DOHH2 (cell line): ENCODE results near the gene C1orf116.

Source experiments
- H3F3A ChIP-seq: fragments of 200-600 bp; sonication (generic), shearing (Covaris generic); 2 replicates; pipeline ENCODE4 v1.6.0; 2016; ENCODE audit warnings: antibody characterized with exemption, mild to moderate bottlenecking; ENCODE audit not compliant: control insufficient read depth, insufficient read depth
- H3K27ac ChIP-seq: fragments of 200-600 bp; sonication (generic); 2 replicates; pipeline ENCODE4 v1.5.1; 2014; ENCODE audit warnings: low read depth, mild to moderate bottlenecking, low read length, moderate library complexity
- H3K27me3 ChIP-seq: fragments of 200-600 bp; sonication (generic); 2 replicates; pipeline ENCODE4 v1.6.1; 2014; ENCODE audit warnings: mild to moderate bottlenecking, low read length, mixed read lengths; ENCODE audit not compliant: control insufficient read depth
- H3K36me3 ChIP-seq: fragments of 200-600 bp; sonication (generic); 2 replicates; pipeline ENCODE4 v1.6.1; 2014; ENCODE audit warnings: mild to moderate bottlenecking, low read length, moderate library complexity, mixed read lengths; ENCODE audit not compliant: control insufficient read depth
- H3K4me1 ChIP-seq: fragments of 200-600 bp; sonication (generic); 2 replicates; pipeline ENCODE4 v1.6.1; 2014; ENCODE audit warnings: mild to moderate bottlenecking, low read length, mixed read lengths; ENCODE audit not compliant: control insufficient read depth
- H3K4me2 ChIP-seq: fragments of 200-600 bp; sonication (generic); 2 replicates; pipeline ENCODE4 v1.6.0; 2014; ENCODE audit warnings: mild to moderate bottlenecking, low read length, moderate library complexity
- H3K4me3 ChIP-seq: fragments of 200-600 bp; sonication (generic); 2 replicates; pipeline ENCODE4 v1.5.1; 2014; ENCODE audit warnings: mild to moderate bottlenecking, low read length, mixed read lengths
- H3K79me2 ChIP-seq: fragments of 200-600 bp; sonication (generic); 2 replicates; pipeline ENCODE4 v1.6.1; 2014; ENCODE audit warnings: mild to moderate bottlenecking, low read length, mixed read lengths; ENCODE audit not compliant: control insufficient read depth
- H3K9me2 ChIP-seq: fragments of 200-600 bp; sonication (generic); replicated peaks from 2 replicates; pipeline ENCODE4 v1.6.1; 2014; ENCODE audit warnings: mild to moderate bottlenecking, low read length, mixed read lengths; ENCODE audit not compliant: control insufficient read depth
- H3K9me3 ChIP-seq: fragments of 200-600 bp; sonication (generic); 2 replicates; pipeline ENCODE4 v1.6.1; 2014; ENCODE audit warnings: antibody characterized with exemption, low read length, mixed read lengths; ENCODE audit not compliant: control insufficient read depth, insufficient read depth
- H4K20me1 ChIP-seq: fragments of 200-600 bp; sonication (generic); 2 replicates; pipeline ENCODE4 v1.6.0; 2014; ENCODE audit warnings: low read depth, mild to moderate bottlenecking, antibody characterized with exemption, low read length, moderate library complexity; ENCODE audit not compliant: control insufficient read depth, insufficient read depth
- EZH2phosphoT487 ChIP-seq: fragments of 200-600 bp; sonication (generic); IDR thresholded peaks from 2 replicates; pipeline ENCODE4 v1.6.1; 2017; ENCODE audit warnings: borderline replicate concordance, mild to moderate bottlenecking, antibody characterized with exemption, low read length, moderate library complexity, mixed read lengths
- TF ChIP-seq, protein P1 (sequence below): fragments of 200-600 bp; sonication (generic); IDR thresholded peaks from one replicate; pipeline ENCODE4 v1.5.1; 2014; ENCODE audit warnings: antibody characterized with exemption, mild to moderate bottlenecking, low read depth, low read length; ENCODE audit not compliant: poor library complexity, severe bottlenecking

Gene C1orf116

GRCh38 chr1:207072233-207072632 is 39.7 kb upstream of the C1orf116 start:
- H3K4me2 ChIP-seq = no peak overlapping the region
- no peaks in the 10 kb centered on the region for H3K9me3 ChIP-seq
- TF ChIP-seq, protein P1, sequence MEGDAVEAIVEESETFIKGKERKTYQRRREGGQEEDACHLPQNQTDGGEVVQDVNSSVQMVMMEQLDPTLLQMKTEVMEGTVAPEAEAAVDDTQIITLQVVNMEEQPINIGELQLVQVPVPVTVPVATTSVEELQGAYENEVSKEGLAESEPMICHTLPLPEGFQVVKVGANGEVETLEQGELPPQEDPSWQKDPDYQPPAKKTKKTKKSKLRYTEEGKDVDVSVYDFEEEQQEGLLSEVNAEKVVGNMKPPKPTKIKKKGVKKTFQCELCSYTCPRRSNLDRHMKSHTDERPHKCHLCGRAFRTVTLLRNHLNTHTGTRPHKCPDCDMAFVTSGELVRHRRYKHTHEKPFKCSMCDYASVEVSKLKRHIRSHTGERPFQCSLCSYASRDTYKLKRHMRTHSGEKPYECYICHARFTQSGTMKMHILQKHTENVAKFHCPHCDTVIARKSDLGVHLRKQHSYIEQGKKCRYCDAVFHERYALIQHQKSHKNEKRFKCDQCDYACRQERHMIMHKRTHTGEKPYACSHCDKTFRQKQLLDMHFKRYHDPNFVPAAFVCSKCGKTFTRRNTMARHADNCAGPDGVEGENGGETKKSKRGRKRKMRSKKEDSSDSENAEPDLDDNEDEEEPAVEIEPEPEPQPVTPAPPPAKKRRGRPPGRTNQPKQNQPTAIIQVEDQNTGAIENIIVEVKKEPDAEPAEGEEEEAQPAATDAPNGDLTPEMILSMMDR = no peak
- no peak for TF ChIP-seq EZH2phosphoT487
- H3K36me3 ChIP-seq = no peaks in the 10 kb centered on the region
- peaks cover 12% of the 10 kb centered on the region for H3K27me3 ChIP-seq
- no peak overlapping the region for H3K4me3 ChIP-seq
- no peak overlapping the region for H3K27ac ChIP-seq
- H3K9me2 ChIP-seq = no peaks in the 10 kb centered on the region
- no peaks in the 10 kb centered on the region for H4K20me1 ChIP-seq
- H3K79me2 ChIP-seq = no peaks in the 10 kb centered on the region
- H3F3A ChIP-seq = no peaks in the 10 kb centered on the region
- no peaks in the 10 kb centered on the region for H3K4me1 ChIP-seq

- Histone ChIP-seq H3F3A (no peaks in the 10 kb centered on the region), H3K36me3 (no peaks in the 10 kb centered on the region), H3K4me1 (no peaks in the 10 kb centered on the region), H3K9me3 (no peaks in the 10 kb centered on the region), H3K4me3 (no peak overlapping the region), H3K27me3 (peaks cover 7% of the 10 kb centered on the region), H3K27ac (no peak overlapping the region), H3K4me2 (no peak overlapping the region), H3K9me2 (no peaks in the 10 kb centered on the region), H4K20me1 (no peaks in the 10 kb centered on the region), H3K79me2 (no peaks in the 10 kb centered on the region)
- TF ChIP-seq EZH2phosphoT487 = no peak
- TF ChIP-seq, protein P1 = no peak
Measured at GRCh38 chr1:207071426-207071825, 38.9 kb upstream of the C1orf116 start.

- TF ChIP-seq, protein P1 = no peak
- no peak for TF ChIP-seq EZH2phosphoT487
- Histone ChIP-seq H4K20me1 (no peaks in the 10 kb centered on the region), H3K9me3 (no peaks in the 10 kb centered on the region), H3K27me3 (peaks cover 6% of the 10 kb centered on the region), H3K4me3 (no peak overlapping the region), H3K9me2 (no peaks in the 10 kb centered on the region), H3K27ac (no peak overlapping the region), H3F3A (no peaks in the 10 kb centered on the region), H3K79me2 (no peaks in the 10 kb centered on the region), H3K36me3 (no peaks in the 10 kb centered on the region), H3K4me1 (no peaks in the 10 kb centered on the region), H3K4me2 (no peak overlapping the region)
Measured at GRCh38 chr1:207070811-207071210, 38.3 kb upstream of the C1orf116 start.
